Endothelial cell of umbilical vein (primary cell): Measurements from ENCODE around the gene VAPB. TPM values are rescaled to one million over a fixed set of nuclear protein-coding genes. Genes with fewer than 3 reads are reported as not detected.

Experiments
- BruUV-seq: library from RNA; stranded (reverse); fragments of 400-500 nt; replicated peaks from 2 replicates; lab custom pipeline; 2021; lab: Mats Ljungman, UMichigan
- CTCF ChIA-PET: fragments of 300-600, 350-600 bp; sonication (Branson Sonifier 250); formaldehyde crosslinking; loops from one replicate; lab custom pipeline; 2021; ENCODE audit warnings: antibody characterized with exemption, inconsistent platforms; lab: Charles Lee
- POLR2A ChIA-PET: fragments of 300-600, 350-600 bp; sonication (Branson Sonifier 250); formaldehyde crosslinking; loops from one replicate; lab custom pipeline; 2021; ENCODE audit warnings: antibody characterized with exemption, inconsistent platforms; lab: Charles Lee
- DNase-seq: peaks from one replicate; pipeline ENCODE4 v3.0.0-alpha.2; 2011; ENCODE audit warnings: low read depth, low spot score
- FAIRE-seq: peaks from 2 replicates; lab custom pipeline; 2011; peaks lifted over from hg19 to GRCh38; lab: Jason Lieb, UNC
- H2AFZ ChIP-seq: 2 replicates; pipeline ENCODE4 v1.6.0; 2012; ENCODE audit warnings: low read depth, low read length, control low read depth, inconsistent platforms
- H3K27ac ChIP-seq: 2 replicates; pipeline ENCODE4 v1.5.1; 2011; ENCODE audit warnings: low read depth, mild to moderate bottlenecking, control low read depth, low read length, moderate library complexity; ENCODE audit not compliant: insufficient read depth
- H3K27me3 ChIP-seq, 2 experiments: 2 replicates each; pipeline versions ENCODE4 v1.6.0 to v1.6.1; 2011; ENCODE audit warnings: low read length in 2 of 2, mixed read lengths in 1 of 2; ENCODE audit not compliant: control insufficient read depth in 2 of 2, insufficient read depth in 2 of 2
- H3K36me3 ChIP-seq, 2 experiments: 2 replicates in 1 of 2; 3 replicates in 1 of 2; pipeline ENCODE4 v1.5.1; 2011; ENCODE audit warnings: low read length in 2 of 2, mild to moderate bottlenecking in 1 of 2, moderate library complexity in 1 of 2; ENCODE audit not compliant: control insufficient read depth in 2 of 2, insufficient read depth in 2 of 2; ENCODE audit errors: extremely low read depth in 1 of 2
- H3K4me1 ChIP-seq: 3 replicates; pipeline ENCODE4 v1.5.1; 2011; ENCODE audit warnings: mild to moderate bottlenecking, low read length; ENCODE audit not compliant: control insufficient read depth, insufficient read depth; ENCODE audit errors: extremely low read depth
- H3K4me2 ChIP-seq: 2 replicates; pipeline ENCODE4 v1.6.1; 2011; ENCODE audit warnings: low read length, control low read depth, mixed read lengths; ENCODE audit not compliant: insufficient read depth
- H3K4me3 ChIP-seq, 3 experiments: fragments of 200-600 bp in 1 of 3; sonication (generic), shearing (Covaris generic) in 1 of 3; replicated peaks in 1 of 3; 2 replicates each; pipeline ENCODE4 v1.5.1; 2011 to 2016; ENCODE audit warnings: control low read depth in 3 of 3, low read length in 3 of 3, mild to moderate bottlenecking in 2 of 3, inconsistent platforms in 1 of 3, low read depth in 1 of 3, moderate library complexity in 1 of 3; ENCODE audit not compliant: insufficient read depth in 1 of 3
- H3K79me2 ChIP-seq: 2 replicates; pipeline ENCODE4 v1.6.0; 2012; ENCODE audit warnings: low read length, inconsistent platforms; ENCODE audit not compliant: control insufficient read depth, insufficient read depth
- H3K9ac ChIP-seq: replicated peaks from 2 replicates; pipeline ENCODE3; 2011; ENCODE audit warnings: low read length, control low read depth; ENCODE audit not compliant: insufficient read depth; ENCODE audit errors: extremely low read depth
- H3K9me1 ChIP-seq: replicated peaks from 3 replicates; pipeline ENCODE4 v1.6.0; 2011; ENCODE audit warnings: mild to moderate bottlenecking, low read length; ENCODE audit not compliant: control insufficient read depth, insufficient read depth; ENCODE audit errors: extremely low read depth
- H3K9me3 ChIP-seq: replicated peaks from 2 replicates; pipeline ENCODE4 v1.5.1; 2012; ENCODE audit warnings: low read length, inconsistent platforms; ENCODE audit not compliant: control insufficient read depth, insufficient read depth
- H4K20me1 ChIP-seq: replicated peaks from 2 replicates; pipeline ENCODE3; 2011; ENCODE audit warnings: mild to moderate bottlenecking, low read length; ENCODE audit not compliant: control insufficient read depth, insufficient read depth; ENCODE audit errors: extremely low read depth
- EZH2 ChIP-seq: IDR thresholded peaks from 2 replicates; pipeline ENCODE4 v1.6.1; 2012; ENCODE audit warnings: borderline replicate concordance, low read depth, mild to moderate bottlenecking, moderate library complexity, low read length, inconsistent platforms; ENCODE audit not compliant: severe bottlenecking
- FOS ChIP-seq: IDR thresholded peaks from 2 replicates; pipeline ENCODE4 v1.6.1; 2011; ENCODE audit warnings: mild to moderate bottlenecking, low read length, moderate library complexity, borderline replicate concordance; ENCODE audit not compliant: insufficient read depth
- GATA2 ChIP-seq: IDR thresholded peaks from 2 replicates; pipeline ENCODE4 v1.7.0; 2011; ENCODE audit warnings: low read depth, mild to moderate bottlenecking, moderate library complexity, mixed read lengths, low read length; ENCODE audit not compliant: insufficient read length, insufficient read depth
- JUN ChIP-seq: IDR thresholded peaks from 2 replicates; pipeline ENCODE4 v1.6.1; 2011; ENCODE audit warnings: borderline replicate concordance, low read depth; ENCODE audit not compliant: insufficient read length, insufficient read depth
- MAX ChIP-seq: IDR thresholded peaks from 2 replicates; pipeline ENCODE4 v1.6.1; 2011; ENCODE audit not compliant: insufficient read depth, insufficient read length
- MYC ChIP-seq: IDR thresholded peaks from one replicate; pipeline ENCODE4 v1.6.1; 2011; ENCODE audit warnings: mild to moderate bottlenecking, low read depth, low read length
- POLR2A ChIP-seq: IDR thresholded peaks from 2 replicates; pipeline ENCODE4 v1.6.1; 2012; ENCODE audit warnings: low read depth, mild to moderate bottlenecking, control low read depth, low read length
- POLR2AphosphoS5 ChIP-seq: IDR thresholded peaks from 2 replicates; pipeline ENCODE4 v1.6.1; 2012; ENCODE audit warnings: low read depth, mild to moderate bottlenecking, control low read depth, low read length, moderate library complexity; ENCODE audit not compliant: insufficient read depth
- dilution Hi-C: fragments of 300-500 bp; cut with MboI; formaldehyde crosslinking; loops from one replicate; pipeline ENCODE4 v1.15.0; 2019; ENCODE audit warnings: low sequenced_read_pairs; ENCODE audit not compliant: extremely low pct_ligation_motif_present
- intact Hi-C: fragments of 100-400 bp; cut with micrococcal nuclease; formaldehyde crosslinking; loops from one replicate; pipeline ENCODE4 v1.10.0; 2022
- polyA plus RNA-seq, 4 experiments: library from polyadenylated mRNA; depleted of rRNA in 3 of 4; stranded (reverse) in 3 of 4; unstranded in 1 of 4; fragments of >200 nt; gene quantifications; 2 replicates each; pipeline versions ENCODE4 v1.2.1 to v1.2.3, GENCODE V29; 2011 to 2012; ENCODE audit warnings: missing spikeins in 1 of 4
- total RNA-seq: library from RNA; stranded (reverse); gene quantifications from 2 replicates; pipeline ENCODE4 v1.2.3, GENCODE V29; 2021
- TF ChIP-seq, protein P1 (sequence below), 2 donors: IDR thresholded peaks; 1 replicate in 1 of 2; 2 replicates in 1 of 2; pipeline ENCODE4 v1.5.1; 2011; ENCODE audit warnings: low read length in 2 of 2, mild to moderate bottlenecking in 2 of 2, moderate library complexity in 2 of 2, control low read depth in 1 of 2, inconsistent platforms in 1 of 2, low read depth in 1 of 2; ENCODE audit not compliant: insufficient read depth in 1 of 2; ENCODE audit errors: extremely low read depth in 1 of 2

The VAPB gene
- total and polyA plus RNA-seq, 2 donors (not counting 3 experiments of a cell fraction or from before 2014, with no cell fraction given), result 17.9 to 48.9 TPM

- H3K27me3 ChIP-seq, result no peaks in the 10 kb centered on the region
- H3K4me1 ChIP-seq, result peaks cover 4% of the 10 kb centered on the region
- no peak overlapping the region for H3K27ac ChIP-seq
- no peaks in the 10 kb centered on the region for H3K9me3 ChIP-seq
- no peak for FAIRE-seq
- no peaks in the 10 kb centered on the region for H3K9me1 ChIP-seq
- intact Hi-C loops (no loop called here), dilution Hi-C loops (no loop called here)
- peaks cover 78% of the 10 kb centered on the region for H3K79me2 ChIP-seq
- POLR2A ChIA-PET, result no interaction called here
- CTCF ChIA-PET, result interaction anchor here (0.8 to 0.9 kb wide), 2 partner anchors 11 to 12 kb away, joined by 3 read pairs; no protein-coding TSS in a partner anchor
- DNase-seq, result no peak
- no TSS peak for BruUV-seq
- no peak for TF ChIP-seq FOS
- no peak overlapping the region for H3K4me2 ChIP-seq
- no peak overlapping the region for H3K9ac ChIP-seq
- peaks cover 0 to 2% of the 10 kb centered on the region in 2 experiments for H3K36me3 ChIP-seq
- no peak overlapping the region for H2AFZ ChIP-seq
- no peak overlapping the region for H3K4me3 ChIP-seq
- no peaks in the 10 kb centered on the region for H4K20me1 ChIP-seq
These were observed 43.3 kb downstream of the VAPB start for GRCh38 chr20:58432186-58432954.

GRCh38 chr20:58433029-58433647 is 44.1 kb downstream of the VAPB start:
- FAIRE-seq (no peak), DNase-seq (no peak)
- BruUV-seq, result no TSS peak
- Histone ChIP-seq H3K36me3 (peaks cover 0 to 4% of the 10 kb centered on the region in 2 experiments), H4K20me1 (no peaks in the 10 kb centered on the region), H3K9me3 (no peaks in the 10 kb centered on the region), H2AFZ (no peak overlapping the region), H3K9me1 (no peaks in the 10 kb centered on the region), H3K4me2 (no peak overlapping the region), H3K9ac (no peak overlapping the region), H3K4me1 (peaks cover 4% of the 10 kb centered on the region), H3K27me3 (no peaks in the 10 kb centered on the region), H3K79me2 (peaks cover 77% of the 10 kb centered on the region), H3K4me3 (no peak overlapping the region), H3K27ac (no peak overlapping the region)
- ChIA-PET POLR2A (no interaction called here), CTCF (interaction anchor here (0.9 to 1.7 kb wide), 2 partner anchors 12 to 13 kb away, joined by 3 to 5 read pairs; no protein-coding TSS in a partner anchor)
- dilution Hi-C loops, result no loop called here
- intact Hi-C loops, result no loop called here
- TF ChIP-seq, protein P1, sequence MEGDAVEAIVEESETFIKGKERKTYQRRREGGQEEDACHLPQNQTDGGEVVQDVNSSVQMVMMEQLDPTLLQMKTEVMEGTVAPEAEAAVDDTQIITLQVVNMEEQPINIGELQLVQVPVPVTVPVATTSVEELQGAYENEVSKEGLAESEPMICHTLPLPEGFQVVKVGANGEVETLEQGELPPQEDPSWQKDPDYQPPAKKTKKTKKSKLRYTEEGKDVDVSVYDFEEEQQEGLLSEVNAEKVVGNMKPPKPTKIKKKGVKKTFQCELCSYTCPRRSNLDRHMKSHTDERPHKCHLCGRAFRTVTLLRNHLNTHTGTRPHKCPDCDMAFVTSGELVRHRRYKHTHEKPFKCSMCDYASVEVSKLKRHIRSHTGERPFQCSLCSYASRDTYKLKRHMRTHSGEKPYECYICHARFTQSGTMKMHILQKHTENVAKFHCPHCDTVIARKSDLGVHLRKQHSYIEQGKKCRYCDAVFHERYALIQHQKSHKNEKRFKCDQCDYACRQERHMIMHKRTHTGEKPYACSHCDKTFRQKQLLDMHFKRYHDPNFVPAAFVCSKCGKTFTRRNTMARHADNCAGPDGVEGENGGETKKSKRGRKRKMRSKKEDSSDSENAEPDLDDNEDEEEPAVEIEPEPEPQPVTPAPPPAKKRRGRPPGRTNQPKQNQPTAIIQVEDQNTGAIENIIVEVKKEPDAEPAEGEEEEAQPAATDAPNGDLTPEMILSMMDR (IDR thresholded peaks at IDR 0.05; ENCODE audit: extremely low read depth in 1 of 2, insufficient read depth in 1 of 2, low read depth in 1 of 2, low read length in 2 of 2), result no peak
- TF ChIP-seq GATA2 (no peak), FOS (no peak), MAX (no peak), POLR2A (no peak), MYC (no peak), JUN (no peak), EZH2 (no peak), POLR2AphosphoS5 (no peak)
